Ovary (tissue), 9 donors: ENCODE measurements around the gene BCAS1. TPM values are rescaled to one million over a fixed set of nuclear protein-coding genes. Genes with fewer than 3 reads are reported as not detected.

Experiments
- DNase-seq, 5 donors: peaks; one replicate each; pipeline ENCODE4 v3.0.0-alpha.2; 2019 to 2020
- H3K27ac ChIP-seq, 2 donors: fragments of 200-600 bp; one replicate each; pipeline versions ENCODE4 v1.5.1 to v1.8.0; 2019 to 2022
- H3K27me3 ChIP-seq: fragments of 200-600 bp; one replicate; pipeline ENCODE4 v1.8.0; 2022
- H3K36me3 ChIP-seq: fragments of 200-600 bp; sonication (generic); one replicate; pipeline ENCODE4 v1.5.1; 2019
- H3K4me1 ChIP-seq: one replicate; pipeline ENCODE4 v1.8.1; 2013; ENCODE audit warnings: mild to moderate bottlenecking, moderate library complexity; ENCODE audit not compliant: insufficient read depth
- H3K4me3 ChIP-seq: fragments of 200-600 bp; sonication (generic); one replicate; pipeline ENCODE4 v1.5.1; 2017
- H3K9me3 ChIP-seq, 2 donors: fragments of 200-600 bp in 1 of 2; sonication (generic) in 1 of 2; one replicate each; pipeline versions ENCODE4 v1.5.1 to v1.8.1; 2013 to 2019; ENCODE audit warnings: mild to moderate bottlenecking in 1 of 2, moderate library complexity in 1 of 2
- CTCF ChIP-seq, 3 donors: fragments of 450-650 bp in 2 of 3; fragments of 200-600 bp in 1 of 3; IDR thresholded peaks; one replicate each; pipeline versions ENCODE4 v1.5.1 to v1.8.0; 2016 to 2022; ENCODE audit warnings: antibody characterized with exemption in 3 of 3, mild to moderate bottlenecking in 1 of 3
- EP300 ChIP-seq: sonication (generic); formaldehyde crosslinking; IDR thresholded peaks from one replicate; pipeline ENCODE4 v1.6.1; 2017; ENCODE audit warnings: antibody characterized with exemption
- POLR2A ChIP-seq: fragments of 450-650 bp; IDR thresholded peaks from one replicate; pipeline ENCODE4 v1.6.1; 2017; ENCODE audit warnings: antibody characterized with exemption, mild to moderate bottlenecking, moderate library complexity
- WGBS, 3 donors: extraction: QIAGEN DNeasy Blood & Tissue Kit in 1 of 3; methylation state at CpG; one replicate each; pipeline versions ENCODE4 v1.1.5 to v1.1.7; 2013 to 2017; 5-methylcytosine and 5-hydroxymethylcytosine counted together
- intact Hi-C, 4 donors: fragments of 100-400 bp; cut with DNase I; formaldehyde crosslinking; loops; one replicate each; pipeline versions ENCODE4 v1.11.0 to v1.15.1; 2022 to 2023
- polyA plus RNA-seq, 2 donors: library from polyadenylated mRNA; stranded (reverse); fragments of 200-250 nt in 1 of 2; fragments of 350-450 nt in 1 of 2; fragmentation: Illumina TruSeq in 1 of 2; extraction: RNeasy Lipid Tissue Mini Kit (QIAGEN cat#74804) in 1 of 2; gene quantifications; one replicate each; pipeline ENCODE4 v1.2.3, GENCODE V29; 2013 to 2014
- total RNA-seq, 7 donors: library from RNA; depleted of rRNA in 2 of 7; stranded (reverse); fragments of >200 nt in 2 of 7; fragmentation: NEBNext Ultra II Directional in 3 of 7; extraction: Animal tissue kit (Norgen Biotek cat#: 25700) in 3 of 7; gene quantifications; one replicate each; pipeline versions ENCODE4 v1.1.0 to v1.2.4, GENCODE V29; 2016 to 2023
- donor health status: DM: no; HTN: no; CAD: no; lungs with moderate emphysema.
- donor health status: DM: no; HTN: no; CAD: no.
- donor health status: Bipolar disorder and iron deficiency.
- donor health status: DM: yes; HTN: yes; CAD: no.
- donor health status: DM: no; HTN: no; CAD: no.
- donor health status: DM: yes; HTN: yes; CAD: no.

Gene BCAS1
- total and polyA plus RNA-seq, 9 donors, result 0.13 to 0.92 (median 0.51) TPM; not detected in 2

- H3K4me1 ChIP-seq, result no peaks in the 10 kb centered on the region
- no peaks in the 10 kb centered on the region for H3K9me3 ChIP-seq
- TF ChIP-seq POLR2A (no peak), EP300 (no peak), CTCF (IDR thresholded peaks at IDR 0.05) (no peak)
- H3K4me3 ChIP-seq, result no peak overlapping the region
- no peak for DNase-seq
- no peaks in the 10 kb centered on the region for H3K36me3 ChIP-seq
- no peak overlapping the region for H3K27ac ChIP-seq
- no peaks in the 10 kb centered on the region for H3K27me3 ChIP-seq
- 71 to 85% (median 82%) methylated on average over 3 of the region's 3 CpGs for WGBS, 3 donors
- intact Hi-C loops, result no loop called here
Observed at GRCh38 chr20:54048891-54049545, 21.4 kb downstream of the BCAS1 start.

GRCh38 chr20:54048481-54048880 lies 21.9 kb downstream of the BCAS1 start:
- Histone ChIP-seq H3K4me3 (no peak overlapping the region), H3K27me3 (no peaks in the 10 kb centered on the region), H3K4me1 (no peaks in the 10 kb centered on the region), H3K9me3 (no peaks in the 10 kb centered on the region), H3K27ac (no peak overlapping the region), H3K36me3 (no peaks in the 10 kb centered on the region)
- DNase-seq, result no peak
- intact Hi-C loops, result no loop called here
- TF ChIP-seq CTCF (IDR thresholded peaks at IDR 0.05) (no peak), EP300 (no peak), POLR2A (no peak)
- WGBS, 3 donors, result 72 to 96% (median 83%) methylated on average over 2 of the region's 2 CpGs

- DNase-seq, result no peak
- intact Hi-C loops, result no loop called here
- Histone ChIP-seq H3K4me1 (no peaks in the 10 kb centered on the region), H3K9me3 (no peaks in the 10 kb centered on the region), H3K36me3 (no peaks in the 10 kb centered on the region), H3K27ac (no peak overlapping the region), H3K4me3 (no peak overlapping the region), H3K27me3 (no peaks in the 10 kb centered on the region)
- no peak for TF ChIP-seq CTCF (IDR thresholded peaks at IDR 0.05)
- no peak for TF ChIP-seq EP300
- no peak for TF ChIP-seq POLR2A
- 94 to 97% (median 96%) methylated on average over 1 of the region's 1 CpG for WGBS, 3 donors
Observed at GRCh38 chr20:54047720-54048119, 22.7 kb downstream of the BCAS1 start.

- Histone ChIP-seq H3K27me3 (no peaks in the 10 kb centered on the region), H3K9me3 (no peaks in the 10 kb centered on the region), H3K27ac (no peak overlapping the region), H3K4me1 (no peaks in the 10 kb centered on the region), H3K36me3 (no peaks in the 10 kb centered on the region), H3K4me3 (no peak overlapping the region)
- DNase-seq, result no peak
- TF ChIP-seq POLR2A (no peak), EP300 (no peak), CTCF (IDR thresholded peaks at IDR 0.05) (no peak)
- intact Hi-C loops, result no loop called here
- WGBS, 3 donors, result 90 to 96% (median 90%) methylated on average over 2 of the region's 2 CpGs
Observed at GRCh38 chr20:54047048-54047447, 23.3 kb downstream of the BCAS1 start.
